ENCODE measurements around the gene ANKRD13B. TPM values are rescaled to one million over a fixed set of nuclear protein-coding genes. Genes with fewer than 3 reads are reported as not detected.

The ANKRD13B gene
- total RNA-seq, 1 experiment from 2014 or later, result 31.4 TPM

GRCh38 chr17:29572691-29573557, 20.0 kb upstream of the ANKRD13B start:
- intact Hi-C loops (cut with micrococcal nuclease; ENCODE audit: unreplicated experiment) (no loop called here), in situ Hi-C loops (cut with HindIII; ENCODE audit: low pct_unique_long_range_greater_than_20kb, low sequenced_read_pairs) (no loop called here)
- ATAC-seq (no peak), DNase-seq (ENCODE audit: low read depth, low spot score) (no peak)
- CTCF ChIA-PET, result interaction anchor here (0.6 to 1.8 kb wide), 2 partner anchors 45 to 104 kb away, joined by 3 to 9 read pairs; no protein-coding TSS in a partner anchor
- no peak overlapping the region for H3K27ac ChIP-seq (ENCODE audit: low read length)
- BruUV-seq (replicated peaks), result no TSS peak
- peaks cover 7% of the 10 kb centered on the region for H3K4me1 ChIP-seq (ENCODE audit: control insufficient read depth, insufficient read depth, low read length)
- TF ChIP-seq, protein P1, sequence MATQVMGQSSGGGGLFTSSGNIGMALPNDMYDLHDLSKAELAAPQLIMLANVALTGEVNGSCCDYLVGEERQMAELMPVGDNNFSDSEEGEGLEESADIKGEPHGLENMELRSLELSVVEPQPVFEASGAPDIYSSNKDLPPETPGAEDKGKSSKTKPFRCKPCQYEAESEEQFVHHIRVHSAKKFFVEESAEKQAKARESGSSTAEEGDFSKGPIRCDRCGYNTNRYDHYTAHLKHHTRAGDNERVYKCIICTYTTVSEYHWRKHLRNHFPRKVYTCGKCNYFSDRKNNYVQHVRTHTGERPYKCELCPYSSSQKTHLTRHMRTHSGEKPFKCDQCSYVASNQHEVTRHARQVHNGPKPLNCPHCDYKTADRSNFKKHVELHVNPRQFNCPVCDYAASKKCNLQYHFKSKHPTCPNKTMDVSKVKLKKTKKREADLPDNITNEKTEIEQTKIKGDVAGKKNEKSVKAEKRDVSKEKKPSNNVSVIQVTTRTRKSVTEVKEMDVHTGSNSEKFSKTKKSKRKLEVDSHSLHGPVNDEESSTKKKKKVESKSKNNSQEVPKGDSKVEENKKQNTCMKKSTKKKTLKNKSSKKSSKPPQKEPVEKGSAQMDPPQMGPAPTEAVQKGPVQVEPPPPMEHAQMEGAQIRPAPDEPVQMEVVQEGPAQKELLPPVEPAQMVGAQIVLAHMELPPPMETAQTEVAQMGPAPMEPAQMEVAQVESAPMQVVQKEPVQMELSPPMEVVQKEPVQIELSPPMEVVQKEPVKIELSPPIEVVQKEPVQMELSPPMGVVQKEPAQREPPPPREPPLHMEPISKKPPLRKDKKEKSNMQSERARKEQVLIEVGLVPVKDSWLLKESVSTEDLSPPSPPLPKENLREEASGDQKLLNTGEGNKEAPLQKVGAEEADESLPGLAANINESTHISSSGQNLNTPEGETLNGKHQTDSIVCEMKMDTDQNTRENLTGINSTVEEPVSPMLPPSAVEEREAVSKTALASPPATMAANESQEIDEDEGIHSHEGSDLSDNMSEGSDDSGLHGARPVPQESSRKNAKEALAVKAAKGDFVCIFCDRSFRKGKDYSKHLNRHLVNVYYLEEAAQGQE (IDR thresholded peaks at IDR 0.05; ENCODE audit: insufficient read depth in 1 of 2, low read depth in 2 of 2, low read length in 1 of 2), result no peak
- TF ChIP-seq, protein P2, sequence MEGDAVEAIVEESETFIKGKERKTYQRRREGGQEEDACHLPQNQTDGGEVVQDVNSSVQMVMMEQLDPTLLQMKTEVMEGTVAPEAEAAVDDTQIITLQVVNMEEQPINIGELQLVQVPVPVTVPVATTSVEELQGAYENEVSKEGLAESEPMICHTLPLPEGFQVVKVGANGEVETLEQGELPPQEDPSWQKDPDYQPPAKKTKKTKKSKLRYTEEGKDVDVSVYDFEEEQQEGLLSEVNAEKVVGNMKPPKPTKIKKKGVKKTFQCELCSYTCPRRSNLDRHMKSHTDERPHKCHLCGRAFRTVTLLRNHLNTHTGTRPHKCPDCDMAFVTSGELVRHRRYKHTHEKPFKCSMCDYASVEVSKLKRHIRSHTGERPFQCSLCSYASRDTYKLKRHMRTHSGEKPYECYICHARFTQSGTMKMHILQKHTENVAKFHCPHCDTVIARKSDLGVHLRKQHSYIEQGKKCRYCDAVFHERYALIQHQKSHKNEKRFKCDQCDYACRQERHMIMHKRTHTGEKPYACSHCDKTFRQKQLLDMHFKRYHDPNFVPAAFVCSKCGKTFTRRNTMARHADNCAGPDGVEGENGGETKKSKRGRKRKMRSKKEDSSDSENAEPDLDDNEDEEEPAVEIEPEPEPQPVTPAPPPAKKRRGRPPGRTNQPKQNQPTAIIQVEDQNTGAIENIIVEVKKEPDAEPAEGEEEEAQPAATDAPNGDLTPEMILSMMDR (IDR thresholded peaks at IDR 0.05), result peak; percentile 80
- H3K27me3 ChIP-seq (ENCODE audit: control insufficient read depth, insufficient read depth, low read length), result no peaks in the 10 kb centered on the region
- POLR2A ChIA-PET, result no interaction called here
- no peaks in the 10 kb centered on the region for H3K36me3 ChIP-seq (ENCODE audit: control insufficient read depth, insufficient read depth, low read length)
- no peaks in the 10 kb centered on the region for H3K9me3 ChIP-seq (ENCODE audit: control insufficient read depth, insufficient read depth, low read depth, low read length)
- no peak overlapping the region for H3K4me3 ChIP-seq (ENCODE audit: low read depth in 2 of 2, low read length in 2 of 2)

DNA sequence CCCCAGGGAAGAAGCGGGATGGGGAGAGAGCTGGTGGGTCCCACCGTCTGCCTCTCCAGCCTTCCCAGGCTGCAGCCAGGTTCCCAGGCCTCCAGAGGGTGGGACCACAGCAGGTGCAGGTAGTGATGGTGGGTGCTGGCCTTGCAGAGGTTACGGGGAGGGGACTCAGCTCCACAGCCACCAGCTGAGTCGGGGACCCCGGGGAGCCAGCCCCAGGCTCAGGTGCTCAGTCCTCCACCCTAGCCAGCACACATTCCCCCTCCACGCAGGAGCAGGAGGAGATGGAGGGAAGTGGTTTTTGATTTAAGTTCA, 19.4 kb upstream of the ANKRD13B start:
- Histone ChIP-seq H3K4me3 (ENCODE audit: low read depth in 2 of 2, low read length in 2 of 2) (no peak overlapping the region), H3K36me3 (ENCODE audit: control insufficient read depth, insufficient read depth, low read length) (no peaks in the 10 kb centered on the region), H3K27me3 (ENCODE audit: control insufficient read depth, insufficient read depth, low read length) (no peaks in the 10 kb centered on the region), H3K27ac (ENCODE audit: low read length) (no peak overlapping the region), H3K9me3 (ENCODE audit: control insufficient read depth, insufficient read depth, low read depth, low read length) (no peaks in the 10 kb centered on the region), H3K4me1 (ENCODE audit: control insufficient read depth, insufficient read depth, low read length) (peaks cover 7% of the 10 kb centered on the region)
- in situ Hi-C loops (cut with HindIII; ENCODE audit: low pct_unique_long_range_greater_than_20kb, low sequenced_read_pairs) (no loop called here), intact Hi-C loops (cut with micrococcal nuclease; ENCODE audit: unreplicated experiment) (no loop called here)
- ChIA-PET CTCF (interaction anchor here (1.8 kb wide), 1 partner anchor 44 kb away, joined by 9 read pairs; no protein-coding TSS in a partner anchor), POLR2A (no interaction called here)
- TSS peak; percentile 87 for BruUV-seq (replicated peaks)
- DNase-seq (ENCODE audit: low read depth, low spot score), result no peak
- TF ChIP-seq TCF7L2 (IDR thresholded peaks at IDR 0.05; ENCODE audit: low read depth, low read length), result no peak
- TF ChIP-seq, protein P1 (IDR thresholded peaks at IDR 0.05; ENCODE audit: insufficient read depth in 1 of 2, low read depth in 2 of 2, low read length in 1 of 2), result no peak
- ATAC-seq, result no peak
